Dermis microvascular lymphatic vessel endothelial cell (primary cell): ENCODE results near the gene CDK19. TPM values are rescaled to one million over a fixed set of nuclear protein-coding genes. Genes with fewer than 3 reads are reported as not detected.
"Not testable (repeated sequence)": the region's sequence is repeated elsewhere in the genome, so short reads cannot be mapped to it uniquely, and the experiment has no call there.

ENCODE experiments used
- DNase-seq, 2 donors: peaks; one replicate each; pipeline versions ENCODE4 v3.0.0 to v3.0.0-alpha.2; 2010; ENCODE audit warnings: low read depth in 2 of 2
- total RNA-seq: library from RNA; depleted of rRNA; stranded (reverse); fragments of >200 nt; gene quantifications from 2 replicates; pipeline ENCODE4 v1.2.1, GENCODE V29; 2014

CDK19 gene
- total RNA-seq, 1 donor from 2014 or later: 6.8 TPM

DNA sequence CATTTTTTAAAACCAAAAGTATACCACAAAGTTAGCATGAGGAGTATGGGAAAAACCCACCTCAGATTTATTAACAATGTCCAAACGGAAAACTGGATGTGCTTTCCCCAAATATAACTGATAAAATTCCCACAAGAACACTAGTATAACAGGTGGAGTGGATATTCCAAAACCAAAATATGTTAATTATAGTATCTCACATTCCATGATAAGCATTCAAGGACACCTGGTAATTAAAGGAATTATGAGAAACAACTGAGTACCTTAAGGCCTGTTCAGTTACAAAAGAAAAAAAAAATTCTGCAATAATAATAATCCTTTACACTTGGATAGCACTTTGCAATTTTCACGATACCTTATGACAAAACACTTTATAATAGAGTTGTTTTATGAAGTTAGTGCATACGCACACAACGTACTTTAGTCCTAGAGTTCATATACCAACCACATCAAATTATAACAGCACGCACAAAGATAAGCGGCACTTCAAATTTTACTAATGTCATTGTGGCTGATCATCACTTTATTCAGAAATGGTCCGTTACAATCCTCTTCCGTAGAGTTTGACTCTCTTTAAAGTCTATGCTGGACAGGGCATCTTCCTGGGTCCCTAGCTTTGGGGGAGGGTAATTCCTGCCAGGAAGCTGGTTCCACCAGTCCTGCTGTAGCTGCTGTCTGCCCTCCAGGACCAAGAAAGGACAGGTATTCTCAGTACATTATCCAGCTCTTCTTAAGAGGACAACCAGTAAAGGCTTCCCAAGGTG is 1.7 kb downstream of the CDK19 start:
- DNase-seq: no peak

GRCh38 chr6:110812719-110813118 is 2.5 kb downstream of the CDK19 start:
- DNase-seq: no peak

GRCh38 chr6:110810896-110811586 is 4.2 kb downstream of the CDK19 start:
- no peak for DNase-seq

DNA sequence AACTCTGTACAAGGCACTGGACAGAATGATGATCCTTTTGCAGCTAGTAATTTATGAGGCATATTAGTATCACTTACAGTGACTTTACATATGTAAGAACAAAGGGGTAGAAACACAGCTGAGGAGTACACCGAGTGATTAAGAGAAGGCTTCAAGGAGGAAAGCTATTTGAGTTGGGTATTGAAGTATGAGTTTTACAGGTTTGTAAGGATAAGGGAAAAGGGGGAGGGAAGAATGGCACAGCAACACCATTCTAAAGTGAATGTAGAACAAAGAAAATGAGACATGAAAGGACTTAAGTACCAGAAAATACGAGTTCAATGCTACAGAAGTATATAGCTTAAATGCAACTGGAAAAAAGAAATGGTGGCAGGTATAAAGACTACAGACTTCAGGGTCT is 5.5 kb downstream of the CDK19 start:
- DNase-seq: no peak

DNA sequence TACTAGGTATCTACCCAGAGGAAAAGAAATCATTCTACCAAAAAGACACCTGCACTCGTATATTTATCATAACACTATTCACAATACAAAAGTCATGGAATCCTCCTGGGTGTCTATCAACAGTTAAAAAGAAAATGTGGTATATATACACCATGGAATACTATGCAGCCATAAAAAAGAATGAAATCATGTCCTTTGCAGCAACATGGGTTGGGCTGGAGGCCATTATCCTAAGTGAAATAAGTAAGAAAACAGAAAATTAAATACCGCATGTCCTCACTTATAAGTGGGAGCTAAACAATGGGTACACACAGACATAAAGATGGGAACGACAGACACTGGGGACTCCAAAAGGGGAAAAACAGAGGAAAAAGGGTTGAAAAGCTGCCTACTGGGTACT is 13.1 kb downstream of the CDK19 start:
- DNase-seq: not testable (repeated sequence)

DNA sequence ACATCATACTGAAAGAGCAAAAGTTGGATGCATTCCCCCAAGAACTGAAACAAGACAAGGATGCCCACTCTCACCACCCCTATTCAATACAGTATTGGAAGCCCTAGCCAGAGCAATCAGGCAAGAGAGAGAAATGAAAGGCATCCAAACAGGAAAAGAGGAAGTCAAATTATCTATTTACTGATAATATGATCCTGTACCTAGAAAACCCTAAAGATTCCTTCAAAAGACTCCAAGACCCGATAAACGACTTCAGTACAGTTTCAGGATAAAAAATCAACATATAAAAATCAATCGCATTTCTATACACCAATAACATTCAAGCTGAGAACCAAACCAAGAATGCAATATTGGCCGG is 14.5 kb downstream of the CDK19 start:
- no peak for DNase-seq

GRCh38 chr6:110800196-110800838 is 15.0 kb downstream of the CDK19 start:
- DNase-seq: no peak

DNA sequence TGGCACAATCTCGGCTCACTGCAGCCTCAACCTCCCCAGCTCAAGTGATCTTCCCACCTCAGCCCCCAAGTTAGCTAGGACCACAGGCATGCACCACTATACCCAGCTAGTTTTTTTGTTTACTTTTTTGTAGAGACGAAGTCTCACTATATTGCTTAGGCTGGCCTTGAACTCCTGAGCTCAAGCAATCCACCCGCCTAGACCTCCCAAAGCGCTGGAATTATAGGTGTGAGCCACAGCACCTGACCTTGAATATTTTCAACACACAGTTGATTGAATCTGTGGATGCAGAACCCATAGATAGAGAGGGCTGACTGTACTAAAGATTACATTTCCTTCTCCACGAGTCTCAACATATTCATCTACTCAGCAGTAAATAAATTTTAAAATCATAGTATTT is 15.6 kb downstream of the CDK19 start:
- no peak for DNase-seq

GRCh38 chr6:110799189-110799588 is 16.1 kb downstream of the CDK19 start:
- DNase-seq: no peak

- DNase-seq: no peak
Measured at GRCh38 chr6:110795271-110795670, 20.0 kb downstream of the CDK19 start.

DNA sequence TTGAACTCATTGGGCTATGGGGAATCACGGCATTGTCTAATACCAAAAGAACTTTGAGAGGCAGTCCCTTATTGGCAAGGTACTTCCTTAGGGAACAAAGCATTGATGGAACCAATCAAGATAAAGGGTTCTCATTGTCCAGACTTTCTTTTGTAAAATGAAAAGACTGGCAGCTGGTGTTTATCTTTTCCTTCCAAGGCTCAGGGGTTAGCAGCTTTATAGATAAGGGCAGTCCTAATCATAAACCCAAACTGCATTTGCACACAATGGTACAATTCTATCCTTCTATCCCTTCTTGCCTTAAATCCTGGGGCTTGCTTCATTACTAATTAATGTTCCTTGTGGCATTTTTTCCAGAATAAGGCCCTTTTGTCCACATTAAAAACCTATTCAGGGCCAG is 28.6 kb downstream of the CDK19 start:
- DNase-seq: no peak

DNA sequence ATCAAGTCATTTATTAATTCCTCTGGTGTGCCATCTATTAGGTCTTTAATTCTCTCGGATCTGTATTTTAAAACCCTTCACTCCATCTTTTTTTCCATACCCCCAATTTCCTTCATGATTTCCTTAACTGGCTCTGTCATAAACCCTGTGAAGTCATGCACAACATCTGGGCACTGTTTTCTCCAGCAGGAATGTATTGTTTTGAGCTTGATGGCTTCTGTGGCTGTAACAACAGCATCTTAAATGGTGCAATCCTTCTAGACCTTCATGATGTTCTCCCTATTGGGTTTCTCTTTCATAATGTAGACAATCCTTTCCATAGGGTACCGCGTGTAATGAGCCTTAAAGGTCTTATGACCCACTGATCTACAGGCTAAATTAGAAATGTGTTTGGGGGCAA is 29.0 kb downstream of the CDK19 start:
- DNase-seq: no peak

DNA sequence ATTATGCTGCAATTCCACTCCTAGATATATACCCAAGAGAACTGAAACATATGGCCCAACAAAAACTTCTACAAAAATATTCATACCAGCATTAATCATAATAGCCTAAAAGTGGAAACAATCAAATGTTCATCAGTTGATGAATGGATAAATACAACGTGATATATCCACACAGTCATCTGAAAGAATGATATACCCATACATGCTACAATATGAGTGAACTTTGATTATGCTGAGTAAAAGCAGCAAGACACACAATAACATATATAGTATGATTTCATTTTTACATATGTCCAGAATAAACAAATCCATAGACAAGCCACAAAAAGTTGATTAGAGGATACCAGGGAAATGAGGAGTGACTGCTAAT is 30.7 kb downstream of the CDK19 start:
- DNase-seq: no peak

GRCh38 chr6:110781522-110782214 is 33.6 kb downstream of the CDK19 start:
- DNase-seq: no peak

GRCh38 chr6:110778333-110778732 is 36.9 kb downstream of the CDK19 start:
- DNase-seq: no peak

- no peak for DNase-seq
Measured at GRCh38 chr6:110777636-110778035, 37.6 kb downstream of the CDK19 start.

DNA sequence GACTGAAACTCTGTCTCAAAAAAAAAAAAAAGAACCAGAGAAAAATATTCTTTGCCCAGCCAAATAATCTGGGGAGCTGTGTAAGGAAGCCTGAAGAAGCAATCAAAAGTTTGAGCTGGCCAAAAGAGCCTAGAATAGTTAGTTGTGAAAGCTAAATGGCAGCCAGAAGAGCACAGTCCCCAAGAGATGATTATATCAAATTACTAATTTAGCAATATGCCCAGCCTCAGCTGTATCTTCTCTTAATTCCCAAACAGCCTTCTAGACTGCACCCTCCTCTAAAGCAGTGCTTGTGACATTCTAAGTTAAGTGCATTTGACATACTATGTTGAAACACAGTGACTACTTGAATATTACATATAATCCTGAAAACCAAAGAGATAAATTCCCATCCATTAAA is 38.9 kb downstream of the CDK19 start:
- DNase-seq: no peak

DNA sequence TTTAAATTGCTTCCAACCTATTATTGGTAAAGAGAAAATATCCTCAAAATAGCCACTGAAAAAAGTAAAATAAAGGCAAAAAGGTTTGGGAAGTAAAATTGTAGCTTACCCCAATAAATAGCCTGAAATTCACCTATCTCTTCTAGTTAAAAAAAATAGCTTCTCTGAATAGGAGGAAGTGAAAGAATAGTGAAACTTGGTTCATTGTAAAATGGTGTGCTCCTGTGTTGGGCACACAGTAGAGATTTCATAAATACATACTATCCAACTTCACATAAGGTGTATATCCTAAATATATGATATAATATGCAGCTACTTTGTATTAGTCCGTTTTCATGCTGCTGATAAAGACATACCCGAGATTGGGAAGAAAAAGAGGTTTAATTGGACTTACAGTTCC is 45.3 kb downstream of the CDK19 start:
- no peak for DNase-seq

- DNase-seq: no peak
Measured at GRCh38 chr6:110768057-110768456, 47.2 kb downstream of the CDK19 start.

- no peak for DNase-seq
Measured at GRCh38 chr6:110761371-110761770, 53.9 kb downstream of the CDK19 start.

GRCh38 chr6:110760589-110760988 is 54.7 kb downstream of the CDK19 start:
- DNase-seq: no peak

- DNase-seq: not testable (repeated sequence)
Measured at GRCh38 chr6:110760098-110760497, 55.2 kb downstream of the CDK19 start.
